WTC11 (cell line): ENCODE data around the gene HOXB1. TPM values are rescaled to one million over a fixed set of nuclear protein-coding genes. Genes with fewer than 3 reads are reported as not detected.

Experiments
- ATAC-seq: fragments of 200-7000 bp; cut with Tn5 transposase; 2 replicates; pipeline ENCODE4 v1.10.0; 2021; ENCODE audit warnings: mild to moderate bottlenecking, moderate library complexity
- CTCF ChIA-PET: fragments of 300-600 bp; sonication (Branson Sonifier 250); formaldehyde crosslinking; loops from one replicate; lab custom pipeline; 2021; ENCODE audit warnings: antibody characterized with exemption; lab: Charles Lee
- POLR2A ChIA-PET: fragments of 350-600 bp; sonication (Branson Sonifier 250); formaldehyde crosslinking; loops from one replicate; lab custom pipeline; 2021; ENCODE audit warnings: antibody characterized with exemption; lab: Charles Lee
- DNase-seq: peaks from one replicate; pipeline ENCODE4 v3.0.0; 2021; ENCODE audit warnings: low spot score
- H3K27ac Mint-ChIP-seq: 2 replicates; pipeline ENCODE4 v1.8.0; 2021; ENCODE audit warnings: mixed read lengths
- H3K27me3 Mint-ChIP-seq: 2 replicates; pipeline ENCODE4 v1.8.0; 2021; ENCODE audit warnings: low read depth, mild to moderate bottlenecking, moderate library complexity, mixed read lengths
- H3K36me3 Mint-ChIP-seq: 2 replicates; pipeline ENCODE4 v1.8.0; 2021; ENCODE audit warnings: mixed read lengths
- H3K4me1 Mint-ChIP-seq: 2 replicates; pipeline ENCODE4 v1.8.0; 2022; ENCODE audit warnings: mixed read lengths
- H3K4me3 Mint-ChIP-seq: 2 replicates; pipeline ENCODE4 v1.8.0; 2021; ENCODE audit warnings: mild to moderate bottlenecking, moderate library complexity, mixed read lengths
- H3K9me3 Mint-ChIP-seq: 2 replicates; pipeline ENCODE4 v1.8.0; 2021; ENCODE audit warnings: mixed read lengths
- CDX4 ChIP-seq: fragments of 250-450 bp; sonication (Bioruptor Pico); IDR thresholded peaks from 2 replicates; pipeline ENCODE4 v1.9.0; 2021; ENCODE audit warnings: moderate library complexity, mild to moderate bottlenecking, inconsistent platforms, borderline replicate concordance
- JAZF1 ChIP-seq: fragments of 250-450 bp; sonication (Bioruptor Pico); IDR thresholded peaks from 2 replicates; pipeline ENCODE4 v1.9.0; 2021; ENCODE audit warnings: moderate library complexity, mild to moderate bottlenecking, inconsistent platforms
- JUN ChIP-seq: sonication (generic); formaldehyde crosslinking; IDR thresholded peaks from 2 replicates; pipeline ENCODE4 v1.8.0; 2023; ENCODE audit warnings: mild to moderate bottlenecking, missing genetic modification reagents
- NFATC4 ChIP-seq: fragments of 250-450 bp; sonication (Bioruptor Pico); IDR thresholded peaks from 2 replicates; pipeline ENCODE4 v1.9.0; 2021; ENCODE audit warnings: mild to moderate bottlenecking
- NR2C2 ChIP-seq: sonication (generic); formaldehyde crosslinking; IDR thresholded peaks from 2 replicates; pipeline ENCODE4 v1.8.0; 2022; ENCODE audit warnings: mild to moderate bottlenecking, missing genetic modification reagents
- OVOL2 ChIP-seq: fragments of 250-450 bp; sonication (Bioruptor Pico); IDR thresholded peaks from 2 replicates; pipeline ENCODE4 v1.9.0; 2021; ENCODE audit warnings: mild to moderate bottlenecking, borderline replicate concordance
- PRRX2 ChIP-seq: fragments of 250-450 bp; sonication (Bioruptor Pico); IDR thresholded peaks from 2 replicates; pipeline ENCODE4 v1.8.0; 2021; ENCODE audit warnings: mild to moderate bottlenecking
- STAT6 ChIP-seq: sonication (generic); formaldehyde crosslinking; conservative IDR thresholded peaks from 2 replicates; pipeline ENCODE4 v1.8.1; 2023; ENCODE audit warnings: mild to moderate bottlenecking, low read depth, missing genetic modification reagents, moderate library complexity
- ZNF396 ChIP-seq: fragments of 250-450 bp; sonication (Bioruptor Pico); IDR thresholded peaks from 2 replicates; pipeline ENCODE4 v1.8.0; 2021; ENCODE audit warnings: mild to moderate bottlenecking, moderate library complexity, borderline replicate concordance
- ZNF423 ChIP-seq: fragments of 250-450 bp; sonication (Bioruptor Pico); IDR thresholded peaks from 2 replicates; pipeline ENCODE4 v2.1.2; 2022; ENCODE audit warnings: mild to moderate bottlenecking, moderate library complexity
- ZNF532 ChIP-seq: fragments of 250-450 bp; sonication (Bioruptor Pico); IDR thresholded peaks from 2 replicates; pipeline ENCODE4 v1.9.0; 2021; ENCODE audit warnings: mild to moderate bottlenecking, borderline replicate concordance
- total RNA-seq: library from RNA; stranded (reverse); gene quantifications from 3 replicates; pipeline ENCODE4 v1.2.3, GENCODE V29; 2021
- TF ChIP-seq, protein P1 (sequence below): sonication (generic); formaldehyde crosslinking; IDR thresholded peaks from 2 replicates; pipeline ENCODE4 v1.8.1; 2023; ENCODE audit warnings: mild to moderate bottlenecking, missing genetic modification reagents, borderline replicate concordance
- TF ChIP-seq, protein P2 (sequence below): sonication (generic); formaldehyde crosslinking; IDR thresholded peaks from 2 replicates; pipeline ENCODE4 v1.8.1; 2022; ENCODE audit warnings: low read depth, missing genetic modification reagents, borderline replicate concordance
- TF ChIP-seq, protein P3 (sequence below): sonication (generic); formaldehyde crosslinking; IDR thresholded peaks from 2 replicates; pipeline ENCODE4 v1.8.0; 2022; ENCODE audit warnings: mild to moderate bottlenecking, missing genetic modification reagents
- TF ChIP-seq, protein P4 (sequence below): sonication (generic); formaldehyde crosslinking; IDR thresholded peaks from 2 replicates; pipeline ENCODE4 v1.8.1; 2022; ENCODE audit warnings: mild to moderate bottlenecking, moderate library complexity, missing genetic modification reagents

The HOXB1 gene
- total RNA-seq, 1 experiment from 2014 or later: 0.63 TPM

GRCh38 chr17:48502901-48503300 is 27.9 kb downstream of the HOXB1 start:
- no peak for ATAC-seq
- no peak for DNase-seq
- Mint-ChIP-seq H3K9me3 (no peaks in the 10 kb centered on the region), H3K27ac (no peak overlapping the region), H3K27me3 (peaks cover 72% of the 10 kb centered on the region), H3K4me3 (no peak overlapping the region), H3K4me1 (peaks cover 41% of the 10 kb centered on the region), H3K36me3 (no peaks in the 10 kb centered on the region)
- TF ChIP-seq OVOL2 (no peak), CDX4 (CRISPR knock-in tag) (no peak), NR2C2 (no peak), ZNF532 (CRISPR knock-in tag) (no peak), ZNF396 (CRISPR knock-in tag) (no peak), NFATC4 (no peak)
- TF ChIP-seq, protein P1, sequence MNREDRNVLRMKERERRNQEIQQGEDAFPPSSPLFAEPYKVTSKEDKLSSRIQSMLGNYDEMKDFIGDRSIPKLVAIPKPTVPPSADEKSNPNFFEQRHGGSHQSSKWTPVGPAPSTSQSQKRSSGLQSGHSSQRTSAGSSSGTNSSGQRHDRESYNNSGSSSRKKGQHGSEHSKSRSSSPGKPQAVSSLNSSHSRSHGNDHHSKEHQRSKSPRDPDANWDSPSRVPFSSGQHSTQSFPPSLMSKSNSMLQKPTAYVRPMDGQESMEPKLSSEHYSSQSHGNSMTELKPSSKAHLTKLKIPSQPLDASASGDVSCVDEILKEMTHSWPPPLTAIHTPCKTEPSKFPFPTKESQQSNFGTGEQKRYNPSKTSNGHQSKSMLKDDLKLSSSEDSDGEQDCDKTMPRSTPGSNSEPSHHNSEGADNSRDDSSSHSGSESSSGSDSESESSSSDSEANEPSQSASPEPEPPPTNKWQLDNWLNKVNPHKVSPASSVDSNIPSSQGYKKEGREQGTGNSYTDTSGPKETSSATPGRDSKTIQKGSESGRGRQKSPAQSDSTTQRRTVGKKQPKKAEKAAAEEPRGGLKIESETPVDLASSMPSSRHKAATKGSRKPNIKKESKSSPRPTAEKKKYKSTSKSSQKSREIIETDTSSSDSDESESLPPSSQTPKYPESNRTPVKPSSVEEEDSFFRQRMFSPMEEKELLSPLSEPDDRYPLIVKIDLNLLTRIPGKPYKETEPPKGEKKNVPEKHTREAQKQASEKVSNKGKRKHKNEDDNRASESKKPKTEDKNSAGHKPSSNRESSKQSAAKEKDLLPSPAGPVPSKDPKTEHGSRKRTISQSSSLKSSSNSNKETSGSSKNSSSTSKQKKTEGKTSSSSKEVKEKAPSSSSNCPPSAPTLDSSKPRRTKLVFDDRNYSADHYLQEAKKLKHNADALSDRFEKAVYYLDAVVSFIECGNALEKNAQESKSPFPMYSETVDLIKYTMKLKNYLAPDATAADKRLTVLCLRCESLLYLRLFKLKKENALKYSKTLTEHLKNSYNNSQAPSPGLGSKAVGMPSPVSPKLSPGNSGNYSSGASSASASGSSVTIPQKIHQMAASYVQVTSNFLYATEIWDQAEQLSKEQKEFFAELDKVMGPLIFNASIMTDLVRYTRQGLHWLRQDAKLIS (CRISPR knock-in tag): no peak
- CTCF ChIA-PET: interaction anchor here (0.9 to 1.0 kb wide), 2 partner anchors 11 to 46 kb away, joined by 3 read pairs; no protein-coding TSS in a partner anchor
- POLR2A ChIA-PET: no interaction called here

DNA sequence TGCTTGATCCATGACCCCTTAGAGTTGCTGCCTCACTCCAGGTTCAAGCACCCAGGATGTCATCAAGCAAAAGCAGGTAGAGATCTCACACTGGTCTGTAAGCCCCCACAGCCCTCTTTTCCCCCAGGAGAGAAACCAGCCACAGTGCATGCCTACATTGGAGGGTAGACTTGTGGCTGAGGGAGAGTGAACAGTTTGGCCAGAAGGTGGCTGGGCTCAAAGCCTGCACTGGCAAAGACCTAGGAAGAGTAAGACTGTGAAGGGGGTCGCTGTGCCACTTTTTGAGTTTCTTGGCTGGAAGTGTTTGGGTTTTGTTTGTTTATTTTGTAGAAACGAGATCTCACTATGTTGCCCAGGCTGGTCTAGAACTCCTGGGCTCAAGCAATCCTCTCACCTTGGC is 28.5 kb downstream of the HOXB1 start:
- DNase-seq (no peak), ATAC-seq (no peak)
- Mint-ChIP-seq H3K36me3 (no peaks in the 10 kb centered on the region), H3K27ac (no peak overlapping the region), H3K9me3 (no peaks in the 10 kb centered on the region), H3K27me3 (peaks cover 74% of the 10 kb centered on the region), H3K4me3 (no peak overlapping the region), H3K4me1 (peaks cover 43% of the 10 kb centered on the region)
- POLR2A ChIA-PET: no interaction called here
- CTCF ChIA-PET: no interaction called here
- TF ChIP-seq, protein P2, sequence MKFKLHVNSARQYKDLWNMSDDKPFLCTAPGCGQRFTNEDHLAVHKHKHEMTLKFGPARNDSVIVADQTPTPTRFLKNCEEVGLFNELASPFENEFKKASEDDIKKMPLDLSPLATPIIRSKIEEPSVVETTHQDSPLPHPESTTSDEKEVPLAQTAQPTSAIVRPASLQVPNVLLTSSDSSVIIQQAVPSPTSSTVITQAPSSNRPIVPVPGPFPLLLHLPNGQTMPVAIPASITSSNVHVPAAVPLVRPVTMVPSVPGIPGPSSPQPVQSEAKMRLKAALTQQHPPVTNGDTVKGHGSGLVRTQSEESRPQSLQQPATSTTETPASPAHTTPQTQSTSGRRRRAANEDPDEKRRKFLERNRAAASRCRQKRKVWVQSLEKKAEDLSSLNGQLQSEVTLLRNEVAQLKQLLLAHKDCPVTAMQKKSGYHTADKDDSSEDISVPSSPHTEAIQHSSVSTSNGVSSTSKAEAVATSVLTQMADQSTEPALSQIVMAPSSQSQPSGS: no peak
- TF ChIP-seq STAT6 (CRISPR knock-in tag): no peak
- TF ChIP-seq JAZF1 (CRISPR knock-in tag): no peak
- TF ChIP-seq, protein P3, sequence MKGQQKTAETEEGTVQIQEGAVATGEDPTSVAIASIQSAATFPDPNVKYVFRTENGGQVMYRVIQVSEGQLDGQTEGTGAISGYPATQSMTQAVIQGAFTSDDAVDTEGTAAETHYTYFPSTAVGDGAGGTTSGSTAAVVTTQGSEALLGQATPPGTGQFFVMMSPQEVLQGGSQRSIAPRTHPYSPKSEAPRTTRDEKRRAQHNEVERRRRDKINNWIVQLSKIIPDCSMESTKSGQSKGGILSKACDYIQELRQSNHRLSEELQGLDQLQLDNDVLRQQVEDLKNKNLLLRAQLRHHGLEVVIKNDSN (CRISPR knock-in tag): no peak
- no peak for TF ChIP-seq NFATC4
- TF ChIP-seq, protein P4, sequence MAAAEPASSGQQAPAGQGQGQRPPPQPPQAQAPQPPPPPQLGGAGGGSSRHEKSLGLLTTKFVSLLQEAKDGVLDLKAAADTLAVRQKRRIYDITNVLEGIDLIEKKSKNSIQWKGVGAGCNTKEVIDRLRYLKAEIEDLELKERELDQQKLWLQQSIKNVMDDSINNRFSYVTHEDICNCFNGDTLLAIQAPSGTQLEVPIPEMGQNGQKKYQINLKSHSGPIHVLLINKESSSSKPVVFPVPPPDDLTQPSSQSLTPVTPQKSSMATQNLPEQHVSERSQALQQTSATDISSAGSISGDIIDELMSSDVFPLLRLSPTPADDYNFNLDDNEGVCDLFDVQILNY: no peak
- no peak for TF ChIP-seq ZNF423 (CRISPR knock-in tag)
- TF ChIP-seq JUN (CRISPR knock-in tag): no peak
- TF ChIP-seq, protein P1 (CRISPR knock-in tag): no peak
- no peak for TF ChIP-seq PRRX2 (CRISPR knock-in tag)
